Panc1 (cell line): ENCODE measurements around the gene HSPA5. TPM values are rescaled to one million over a fixed set of nuclear protein-coding genes. Genes with fewer than 3 reads are reported as not detected.

Source experiments
- ATAC-seq: fragments of 200-7000 bp; cut with Tn5 transposase; 2 replicates; pipeline ENCODE4 v1.9.1; 2020; ENCODE audit warnings: mild to moderate bottlenecking, moderate library complexity
- BruUV-seq: library from RNA; stranded (reverse); fragments of 400-500 nt; replicated peaks from 2 replicates; lab custom pipeline; 2021; lab: Mats Ljungman, UMichigan
- CTCF ChIA-PET: fragments of 300-600 bp; sonication (Branson Sonifier 250); formaldehyde crosslinking; loops from one replicate; lab custom pipeline; 2022; ENCODE audit warnings: antibody characterized with exemption; lab: Charles Lee
- POLR2A ChIA-PET: fragments of 300-600 bp; sonication (Branson Sonifier 250); formaldehyde crosslinking; loops from one replicate; lab custom pipeline; 2022; ENCODE audit warnings: antibody characterized with exemption; lab: Charles Lee
- DNase-seq: peaks from one replicate; pipeline ENCODE4 v3.0.0-alpha.2; 2010; ENCODE audit warnings: low read depth, low spot score
- H3K27ac ChIP-seq: 2 replicates; pipeline ENCODE4 v1.5.1; 2011; ENCODE audit warnings: mild to moderate bottlenecking, low read length, inconsistent platforms
- H3K27me3 ChIP-seq: fragments of 200-500 bp; sonication (Bioruptor generic); 2 replicates; pipeline ENCODE4 v1.6.0; 2014; ENCODE audit warnings: low read length, inconsistent platforms; ENCODE audit not compliant: control insufficient read depth, insufficient read depth
- H3K36me3 ChIP-seq: fragments of 200-500 bp; sonication (Bioruptor generic); 2 replicates; pipeline ENCODE4 v1.5.1; 2014; ENCODE audit warnings: inconsistent platforms, mild to moderate bottlenecking, low read length, moderate library complexity; ENCODE audit not compliant: control insufficient read depth, insufficient read depth
- H3K4me1 ChIP-seq: 2 replicates; pipeline ENCODE4 v1.5.1; 2011; ENCODE audit warnings: inconsistent platforms, mild to moderate bottlenecking, low read length, moderate library complexity; ENCODE audit not compliant: control insufficient read depth, insufficient read depth
- H3K4me3 ChIP-seq, 2 experiments: 2 replicates each; pipeline ENCODE4 v1.5.1; 2011 to 2012; ENCODE audit warnings: low read depth in 2 of 2, low read length in 2 of 2, mild to moderate bottlenecking in 2 of 2, inconsistent platforms in 1 of 2, moderate library complexity in 1 of 2
- H3K9me3 ChIP-seq: fragments of 200-500 bp; sonication (Bioruptor generic); 2 replicates; pipeline ENCODE4 v1.5.1; 2014; ENCODE audit warnings: low read depth, mild to moderate bottlenecking, inconsistent platforms, low read length, moderate library complexity; ENCODE audit not compliant: control insufficient read depth, insufficient read depth
- POLR2AphosphoS5 ChIP-seq: IDR thresholded peaks from 2 replicates; pipeline ENCODE4 v1.6.1; 2012; ENCODE audit warnings: mild to moderate bottlenecking, low read depth, low read length, moderate library complexity
- SIN3A ChIP-seq: IDR thresholded peaks from 2 replicates; pipeline ENCODE4 v1.6.1; 2012; ENCODE audit warnings: low read depth, mild to moderate bottlenecking, low read length, moderate library complexity, borderline replicate concordance; ENCODE audit not compliant: insufficient read depth
- TCF7L2 ChIP-seq: IDR thresholded peaks from 2 replicates; pipeline ENCODE4 v1.6.1; 2011; ENCODE audit warnings: mild to moderate bottlenecking, low read depth, low read length, inconsistent platforms
- in situ Hi-C: cut with HindIII; loops from 2 replicates; pipeline ENCODE4 v1.10.0; 2016; ENCODE audit warnings: low sequenced_read_pairs, low pct_unique_long_range_greater_than_20kb
- intact Hi-C: fragments of 100-400 bp; cut with micrococcal nuclease; formaldehyde crosslinking; loops from one replicate; pipeline ENCODE4 v1.10.0; 2022; ENCODE audit not compliant: unreplicated experiment
- total RNA-seq: library from RNA; stranded (reverse); gene quantifications from one replicate; pipeline ENCODE4 v1.2.1, GENCODE V29; 2021; ENCODE audit not compliant: unreplicated experiment
- TF ChIP-seq, protein P1 (sequence below), 2 experiments: IDR thresholded peaks; 2 replicates each; pipeline ENCODE4 v1.6.1; 2011 to 2012; ENCODE audit warnings: low read depth in 2 of 2, control low read depth in 1 of 2, low read length in 1 of 2, mild to moderate bottlenecking in 1 of 2, moderate library complexity in 1 of 2; ENCODE audit not compliant: insufficient read depth in 1 of 2
- TF ChIP-seq, protein P2 (sequence below): fragments of 450-650 bp; IDR thresholded peaks from 2 replicates; pipeline ENCODE4 v1.5.1; 2017; ENCODE audit warnings: mild to moderate bottlenecking

Gene HSPA5
- total RNA-seq, 1 experiment from 2014 or later, result 281 TPM

- intact Hi-C loops, result no loop called here
- CTCF ChIA-PET, result interaction anchor here (0.6 kb wide), 1 partner anchor 295 kb away, joined by 3 read pairs; no protein-coding TSS in a partner anchor
- POLR2A ChIA-PET, result no interaction called here
Observed at GRCh38 chr9:125261501-125262293, 20.6 kb upstream of the HSPA5 start, which contains the start of gene GAPVD1. GAPVD1 (plus strand) TSS chr9:125261826; CDS start chr9:125298922, 37,096 bp downstream.

DNA sequence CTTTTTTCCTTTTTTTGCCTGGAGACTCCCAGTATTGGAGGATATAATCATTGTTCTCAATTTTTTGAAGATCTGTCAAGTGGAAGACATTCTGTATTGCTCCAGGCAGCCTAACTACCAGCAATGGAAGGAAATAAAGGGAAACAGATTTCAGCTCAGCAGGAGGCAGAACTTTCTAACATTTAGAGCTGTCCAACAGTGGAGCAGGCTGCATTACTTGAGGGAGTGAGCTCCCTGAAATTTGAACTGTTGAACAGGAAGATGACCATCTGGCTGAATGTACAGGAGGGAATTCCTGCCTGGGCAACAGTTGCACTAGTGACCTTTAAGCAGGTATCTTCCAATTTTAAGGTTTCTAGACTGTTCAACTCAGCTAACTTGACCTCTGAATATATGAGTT is 19.4 kb upstream of the HSPA5 start:
- Histone ChIP-seq H3K4me1 (peaks cover 11% of the 10 kb centered on the region), H3K36me3 (peaks cover 3% of the 10 kb centered on the region; the same call in 1 of the 2 replicates), H3K4me3 (no peak overlapping the region), H3K27me3 (no peaks in the 10 kb centered on the region), H3K27ac (peak overlapping the region; percentile 81), H3K9me3 (no peaks in the 10 kb centered on the region)
- DNase-seq (no peak), ATAC-seq (no peak)
- no TSS peak for BruUV-seq
- ChIA-PET POLR2A (no interaction called here), CTCF (no interaction called here)
- in situ Hi-C loops (no loop called here), intact Hi-C loops (no loop called here)
- no peak for TF ChIP-seq TCF7L2
- no peak for TF ChIP-seq POLR2AphosphoS5
- TF ChIP-seq, protein P1, sequence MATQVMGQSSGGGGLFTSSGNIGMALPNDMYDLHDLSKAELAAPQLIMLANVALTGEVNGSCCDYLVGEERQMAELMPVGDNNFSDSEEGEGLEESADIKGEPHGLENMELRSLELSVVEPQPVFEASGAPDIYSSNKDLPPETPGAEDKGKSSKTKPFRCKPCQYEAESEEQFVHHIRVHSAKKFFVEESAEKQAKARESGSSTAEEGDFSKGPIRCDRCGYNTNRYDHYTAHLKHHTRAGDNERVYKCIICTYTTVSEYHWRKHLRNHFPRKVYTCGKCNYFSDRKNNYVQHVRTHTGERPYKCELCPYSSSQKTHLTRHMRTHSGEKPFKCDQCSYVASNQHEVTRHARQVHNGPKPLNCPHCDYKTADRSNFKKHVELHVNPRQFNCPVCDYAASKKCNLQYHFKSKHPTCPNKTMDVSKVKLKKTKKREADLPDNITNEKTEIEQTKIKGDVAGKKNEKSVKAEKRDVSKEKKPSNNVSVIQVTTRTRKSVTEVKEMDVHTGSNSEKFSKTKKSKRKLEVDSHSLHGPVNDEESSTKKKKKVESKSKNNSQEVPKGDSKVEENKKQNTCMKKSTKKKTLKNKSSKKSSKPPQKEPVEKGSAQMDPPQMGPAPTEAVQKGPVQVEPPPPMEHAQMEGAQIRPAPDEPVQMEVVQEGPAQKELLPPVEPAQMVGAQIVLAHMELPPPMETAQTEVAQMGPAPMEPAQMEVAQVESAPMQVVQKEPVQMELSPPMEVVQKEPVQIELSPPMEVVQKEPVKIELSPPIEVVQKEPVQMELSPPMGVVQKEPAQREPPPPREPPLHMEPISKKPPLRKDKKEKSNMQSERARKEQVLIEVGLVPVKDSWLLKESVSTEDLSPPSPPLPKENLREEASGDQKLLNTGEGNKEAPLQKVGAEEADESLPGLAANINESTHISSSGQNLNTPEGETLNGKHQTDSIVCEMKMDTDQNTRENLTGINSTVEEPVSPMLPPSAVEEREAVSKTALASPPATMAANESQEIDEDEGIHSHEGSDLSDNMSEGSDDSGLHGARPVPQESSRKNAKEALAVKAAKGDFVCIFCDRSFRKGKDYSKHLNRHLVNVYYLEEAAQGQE (IDR thresholded peaks at IDR 0.05; ENCODE audit: insufficient read depth in 1 of 2, low read depth in 2 of 2, low read length in 1 of 2), result no peak
- TF ChIP-seq, protein P2, sequence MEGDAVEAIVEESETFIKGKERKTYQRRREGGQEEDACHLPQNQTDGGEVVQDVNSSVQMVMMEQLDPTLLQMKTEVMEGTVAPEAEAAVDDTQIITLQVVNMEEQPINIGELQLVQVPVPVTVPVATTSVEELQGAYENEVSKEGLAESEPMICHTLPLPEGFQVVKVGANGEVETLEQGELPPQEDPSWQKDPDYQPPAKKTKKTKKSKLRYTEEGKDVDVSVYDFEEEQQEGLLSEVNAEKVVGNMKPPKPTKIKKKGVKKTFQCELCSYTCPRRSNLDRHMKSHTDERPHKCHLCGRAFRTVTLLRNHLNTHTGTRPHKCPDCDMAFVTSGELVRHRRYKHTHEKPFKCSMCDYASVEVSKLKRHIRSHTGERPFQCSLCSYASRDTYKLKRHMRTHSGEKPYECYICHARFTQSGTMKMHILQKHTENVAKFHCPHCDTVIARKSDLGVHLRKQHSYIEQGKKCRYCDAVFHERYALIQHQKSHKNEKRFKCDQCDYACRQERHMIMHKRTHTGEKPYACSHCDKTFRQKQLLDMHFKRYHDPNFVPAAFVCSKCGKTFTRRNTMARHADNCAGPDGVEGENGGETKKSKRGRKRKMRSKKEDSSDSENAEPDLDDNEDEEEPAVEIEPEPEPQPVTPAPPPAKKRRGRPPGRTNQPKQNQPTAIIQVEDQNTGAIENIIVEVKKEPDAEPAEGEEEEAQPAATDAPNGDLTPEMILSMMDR, result no peak
- no peak for TF ChIP-seq SIN3A

More at GRCh38 chr9:125261501-125262293, 20.6 kb upstream of the HSPA5 start, which contains the start of gene GAPVD1:
- peaks cover 11% of the 10 kb centered on the region for H3K4me1 ChIP-seq
- TF ChIP-seq, protein P1 (IDR thresholded peaks at IDR 0.05; ENCODE audit: insufficient read depth in 1 of 2, low read depth in 2 of 2, low read length in 1 of 2), result 0 out of 4 replicates have a peak, but pooled peaks of 1 of the 2 experiments have one; percentile 34
- TF ChIP-seq SIN3A, result 0 out of 2 replicates have a peak, but pooled peaks have one; percentile 22
- TF ChIP-seq, protein P2, result no peak; the same call in none of the 2 replicates
- TF ChIP-seq TCF7L2, result no peak
- TF ChIP-seq POLR2AphosphoS5, result no peak; the same call in 1 of the 2 replicates
- in situ Hi-C loops, result no loop called here
- H3K4me3 ChIP-seq, result peak within 1 kb of the TSS; percentile 91
- peaks cover 3% of the 10 kb centered on the region; the same call in 1 of the 2 replicates for H3K36me3 ChIP-seq
- H3K9me3 ChIP-seq, result no peaks in the 10 kb centered on the region
- BruUV-seq, result no TSS peak
- peak; percentile 99 for ATAC-seq
- no peak for DNase-seq
- H3K27me3 ChIP-seq, result no peaks in the 10 kb centered on the region
- peak within 1 kb of the TSS; percentile 85 for H3K27ac ChIP-seq
